PC-3 (cell line): ENCODE data around the gene COL16A1. TPM values are rescaled to one million over a fixed set of nuclear protein-coding genes. Genes with fewer than 3 reads are reported as not detected.

ENCODE experiments used
- ATAC-seq: fragments of 200-7000 bp; cut with Tn5 transposase; 2 replicates; pipeline ENCODE4 v1.9.1; 2020; ENCODE audit warnings: mild to moderate bottlenecking, moderate library complexity
- BruUV-seq: library from RNA; stranded (reverse); fragments of 400-500 nt; replicated peaks from 2 replicates; lab custom pipeline; 2021; lab: Mats Ljungman, UMichigan
- CTCF ChIA-PET: fragments of 300-600 bp; sonication (Branson Sonifier 250); formaldehyde crosslinking; loops from one replicate; lab custom pipeline; 2022; ENCODE audit warnings: antibody characterized with exemption; lab: Charles Lee
- POLR2A ChIA-PET: fragments of 300-600 bp; sonication (Branson Sonifier 250); formaldehyde crosslinking; loops from one replicate; lab custom pipeline; 2022; ENCODE audit warnings: antibody characterized with exemption; ENCODE audit not compliant: unreplicated experiment; lab: Charles Lee
- DNase-seq: peaks from one replicate; pipeline ENCODE4 v3.0.0-alpha.2; 2015
- H2AFZ ChIP-seq: fragments of 300-600 bp; sonication (generic); 2 replicates; pipeline ENCODE4 v1.6.0; 2016; ENCODE audit warnings: antibody characterized with exemption, low read length
- H3F3A ChIP-seq: fragments of 300-600 bp; sonication (generic); one replicate; pipeline ENCODE4 v1.6.0; 2017; ENCODE audit warnings: antibody characterized with exemption, low read length, control low read depth, mild to moderate bottlenecking; ENCODE audit not compliant: unreplicated experiment
- H3K27ac ChIP-seq: fragments of 300-600 bp; sonication (generic); 2 replicates; pipeline ENCODE4 v1.5.1; 2016; ENCODE audit warnings: mild to moderate bottlenecking, low read length
- H3K27me3 ChIP-seq: fragments of 300-600 bp; sonication (generic); 2 replicates; pipeline ENCODE4 v1.6.1; 2016; ENCODE audit warnings: low read length, mixed read lengths
- H3K36me3 ChIP-seq: fragments of 300-600 bp; sonication (generic); 2 replicates; pipeline ENCODE4 v1.6.1; 2016; ENCODE audit warnings: low read depth, mixed run types, low read length, mixed read lengths
- H3K4me1 ChIP-seq: fragments of 300-600 bp; sonication (generic); 2 replicates; pipeline ENCODE4 v1.5.1; 2016; ENCODE audit warnings: low read length; ENCODE audit not compliant: insufficient read depth
- H3K4me2 ChIP-seq: fragments of 300-600 bp; sonication (generic); 2 replicates; pipeline ENCODE4 v1.6.0; 2016; ENCODE audit warnings: low read length
- H3K4me3 ChIP-seq: fragments of 300-600 bp; sonication (generic); 2 replicates; pipeline ENCODE4 v1.5.1; 2016; ENCODE audit warnings: mild to moderate bottlenecking, low read length, mixed read lengths
- H3K79me2 ChIP-seq: fragments of 300-600 bp; sonication (generic); 2 replicates; pipeline ENCODE4 v1.6.1; 2017; ENCODE audit warnings: low read length, mixed read lengths
- H3K9ac ChIP-seq: fragments of 300-600 bp; sonication (generic); 2 replicates; pipeline ENCODE4 v1.6.0; 2016; ENCODE audit warnings: mild to moderate bottlenecking, low read length
- H3K9me2 ChIP-seq: fragments of 300-600 bp; sonication (generic); replicated peaks from 2 replicates; pipeline ENCODE4 v1.6.1; 2016; ENCODE audit warnings: mixed run types, low read length, mixed read lengths
- H3K9me3 ChIP-seq: fragments of 300-600 bp; sonication (generic); 2 replicates; pipeline ENCODE4 v1.6.1; 2016; ENCODE audit warnings: low read length, mixed read lengths
- H4K20me1 ChIP-seq: fragments of 300-600 bp; sonication (generic); 2 replicates; pipeline ENCODE4 v1.6.1; 2016; ENCODE audit warnings: low read length, mixed read lengths
- CTCF ChIP-seq: fragments of 300-600 bp; sonication (generic); conservative IDR thresholded peaks from 2 replicates; pipeline ENCODE4 v1.5.1; 2017; ENCODE audit warnings: antibody characterized with exemption, low read depth, mild to moderate bottlenecking, low read length
- EZH2 ChIP-seq: fragments of 300-600 bp; sonication (generic); IDR thresholded peaks from one replicate; pipeline ENCODE4 v1.6.1; 2017; ENCODE audit warnings: antibody characterized with exemption, mild to moderate bottlenecking, low read length; ENCODE audit not compliant: unreplicated experiment
- EZH2phosphoT487 ChIP-seq: fragments of 300-600 bp; sonication (generic); IDR thresholded peaks from 2 replicates; pipeline ENCODE4 v1.6.1; 2018; ENCODE audit warnings: mild to moderate bottlenecking, antibody characterized with exemption, low read length, borderline replicate concordance
- intact Hi-C: fragments of 100-400 bp; cut with micrococcal nuclease; formaldehyde crosslinking; loops from 2 replicates; pipeline ENCODE4 v1.9.0; 2023
- total RNA-seq: library from RNA; depleted of rRNA; stranded (reverse); fragments of >200 nt; gene quantifications from 2 replicates; pipeline ENCODE4 v1.2.3, GENCODE V29; 2014

Gene COL16A1
- total RNA-seq, 1 experiment from 2014 or later: 5.0 TPM

GRCh38 chr1:31627930-31628559, 75.8 kb downstream of the COL16A1 start:
- Histone ChIP-seq H4K20me1 (no peaks in the 10 kb centered on the region), H3K27me3 (no peaks in the 10 kb centered on the region), H3K36me3 (peaks cover 17% of the 10 kb centered on the region; the same call in 1 of the 2 replicates), H3K4me1 (no peaks in the 10 kb centered on the region), H3K4me3 (no peak overlapping the region), H3F3A (no peaks in the 10 kb centered on the region), H3K9me2 (no peaks in the 10 kb centered on the region), H3K79me2 (no peaks in the 10 kb centered on the region), H3K9ac (no peak overlapping the region), H3K27ac (no peak overlapping the region), H2AFZ (no peak overlapping the region), H3K4me2 (no peak overlapping the region), H3K9me3 (no peaks in the 10 kb centered on the region)
- TF ChIP-seq EZH2phosphoT487 (no peak), CTCF (no peak), EZH2 (no peak)
- ATAC-seq: no peak
- no peak for DNase-seq
- CTCF ChIA-PET: no interaction called here
- intact Hi-C loops: no loop called here
- BruUV-seq: no TSS peak
- POLR2A ChIA-PET: no interaction called here

- POLR2A ChIA-PET: no interaction called here
These were observed 76.4 kb downstream of the COL16A1 start for GRCh38 chr1:31627301-31627929.

More at GRCh38 chr1:31627301-31627929, 76.4 kb downstream of the COL16A1 start:
- no peak overlapping the region for H3K27ac ChIP-seq
- CTCF ChIA-PET: no interaction called here
- ATAC-seq (no peak), DNase-seq (no peak)
- no peak overlapping the region for H3K4me2 ChIP-seq
- no peak overlapping the region for H3K4me3 ChIP-seq
- no peaks in the 10 kb centered on the region for H3F3A ChIP-seq
- no peak overlapping the region for H2AFZ ChIP-seq
- H3K9me3 ChIP-seq: no peaks in the 10 kb centered on the region
- TF ChIP-seq EZH2phosphoT487 (no peak), CTCF (no peak), EZH2 (no peak)
- no peak overlapping the region for H3K9ac ChIP-seq
- no peaks in the 10 kb centered on the region for H3K9me2 ChIP-seq
- no peaks in the 10 kb centered on the region for H3K27me3 ChIP-seq
- no peaks in the 10 kb centered on the region for H3K4me1 ChIP-seq
- no peaks in the 10 kb centered on the region for H3K79me2 ChIP-seq
- peaks cover 10% of the 10 kb centered on the region; the same call in 1 of the 2 replicates for H3K36me3 ChIP-seq
- H4K20me1 ChIP-seq: no peaks in the 10 kb centered on the region
- no TSS peak for BruUV-seq
- intact Hi-C loops: no loop called here
